OCI-M2 (cell line): ENCODE data around the gene SPEN.

Source experiments
- DNase-seq: peaks from one replicate; lab custom pipeline; 2025; ENCODE audit not compliant: unreplicated experiment; lab: John Stamatoyannopoulos, UW

The SPEN gene

GRCh38 chr1:15946571-15947381 is 99.3 kb downstream of the SPEN start:
- DNase-seq, result no peak

DNA sequence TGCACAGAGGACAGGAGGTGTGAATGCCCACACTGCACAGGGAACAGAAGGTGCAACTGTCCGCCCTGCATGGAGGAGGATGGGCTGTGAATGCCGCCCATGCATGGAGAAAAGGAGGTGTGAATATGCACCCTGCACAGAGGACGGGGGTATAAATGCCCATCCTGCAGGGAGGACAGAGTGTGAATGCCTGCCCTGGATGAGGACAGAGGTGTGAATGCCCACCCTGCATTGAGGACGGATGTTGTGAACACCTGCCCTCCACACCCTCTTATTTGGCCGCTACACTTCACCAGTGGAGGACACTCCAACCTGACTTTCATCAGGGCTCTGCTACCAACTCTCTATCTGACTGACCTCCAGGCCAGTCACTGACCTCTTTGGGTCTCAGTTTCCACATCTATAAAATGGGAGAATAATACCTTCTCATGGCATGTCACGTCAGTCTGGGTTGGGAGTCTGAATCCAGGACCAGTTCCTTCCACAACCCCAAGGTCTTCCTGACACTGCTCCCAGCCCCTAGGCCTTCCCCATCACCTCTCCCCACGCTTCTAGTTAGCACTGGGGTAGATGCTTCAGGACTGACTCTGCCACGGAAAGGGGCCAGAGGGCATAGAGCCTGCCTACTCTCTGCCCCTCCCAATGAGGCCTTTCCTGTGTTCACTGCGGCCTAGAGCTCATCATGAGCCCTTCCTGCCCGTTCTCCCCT is 100.0 kb downstream of the SPEN start:
- DNase-seq, result no peak

GRCh38 chr1:15948091-15948591 is 100.6 kb downstream of the SPEN start:
- DNase-seq, result no peak

- DNase-seq, result no peak
These were observed 101.3 kb downstream of the SPEN start for GRCh38 chr1:15948595-15949452.

GRCh38 chr1:15949453-15950245 is 102.1 kb downstream of the SPEN start:
- no peak for DNase-seq

GRCh38 chr1:15950302-15950701 is 102.8 kb downstream of the SPEN start:
- no peak for DNase-seq

GRCh38 chr1:15950763-15951295 is 103.3 kb downstream of the SPEN start:
- no peak for DNase-seq

- no peak for DNase-seq
These were observed 104.0 kb downstream of the SPEN start for GRCh38 chr1:15951341-15952153.

DNA sequence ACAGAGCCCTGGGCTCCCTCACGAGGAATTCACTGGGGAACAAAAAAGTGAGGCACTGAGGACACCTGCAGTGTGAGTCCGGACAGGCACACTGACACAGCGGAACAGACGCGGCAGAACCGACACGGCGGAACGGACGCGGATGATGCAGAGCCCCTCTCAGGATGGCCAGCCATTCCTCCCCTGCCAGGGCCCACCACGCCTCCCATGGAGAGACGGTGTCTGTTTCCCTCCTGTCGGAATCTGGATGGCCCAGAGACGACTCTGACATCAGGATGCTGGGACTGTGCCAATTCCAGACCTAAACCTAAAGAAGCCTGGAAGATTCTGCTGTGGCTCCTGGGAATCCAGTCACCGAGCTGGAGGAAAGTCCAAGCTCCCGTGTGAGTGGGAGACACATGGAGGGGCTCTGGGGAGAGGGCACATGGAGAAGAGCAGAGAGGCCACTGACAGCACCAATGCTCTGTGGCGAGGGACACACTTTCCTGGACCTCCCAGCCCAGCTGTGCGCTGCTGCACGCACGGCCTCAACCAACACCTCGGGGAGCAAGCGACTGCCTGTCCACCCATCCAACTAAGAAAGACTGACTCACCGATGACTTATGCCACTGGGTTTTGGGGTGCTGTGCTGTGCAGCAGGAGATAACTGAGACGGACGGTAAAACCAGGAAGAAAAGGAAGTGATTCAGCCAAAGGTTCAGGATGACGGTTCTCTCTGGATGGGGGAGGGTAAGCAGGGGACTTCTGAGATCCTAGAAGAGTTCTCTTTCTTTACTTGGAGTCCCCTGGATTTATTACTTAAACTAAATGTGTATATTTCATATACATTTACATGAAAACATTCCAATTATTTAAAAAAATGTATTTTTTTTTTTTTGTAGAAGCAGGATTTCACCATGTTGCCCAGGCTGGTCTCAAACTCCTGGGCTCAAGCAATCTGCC is 105.1 kb downstream of the SPEN start:
- peak; percentile 4 for DNase-seq

- DNase-seq, result no peak
These were observed 105.8 kb downstream of the SPEN start for GRCh38 chr1:15953294-15953771.

- DNase-seq, result no peak
These were observed 106.3 kb downstream of the SPEN start for GRCh38 chr1:15953791-15954241.

DNA sequence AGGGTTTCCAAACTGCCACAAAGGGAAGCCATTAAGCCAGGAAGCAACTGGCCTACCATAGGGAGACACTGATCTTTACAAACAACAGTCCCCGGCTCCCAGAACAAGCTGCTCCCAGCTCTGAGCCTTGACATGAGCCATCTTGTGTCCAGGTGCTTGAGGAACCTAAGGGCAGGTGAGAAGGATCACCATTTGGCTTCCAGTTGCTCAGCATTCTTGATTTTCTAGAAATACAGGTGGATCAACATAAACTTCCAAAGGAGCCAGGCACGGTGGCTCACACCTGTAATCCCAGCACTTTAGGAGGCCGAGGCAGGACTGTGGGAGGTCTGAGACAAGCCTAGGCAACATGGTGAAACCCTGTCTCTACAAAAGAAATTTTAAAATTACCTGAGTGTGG is 106.8 kb downstream of the SPEN start:
- no peak for DNase-seq

DNA sequence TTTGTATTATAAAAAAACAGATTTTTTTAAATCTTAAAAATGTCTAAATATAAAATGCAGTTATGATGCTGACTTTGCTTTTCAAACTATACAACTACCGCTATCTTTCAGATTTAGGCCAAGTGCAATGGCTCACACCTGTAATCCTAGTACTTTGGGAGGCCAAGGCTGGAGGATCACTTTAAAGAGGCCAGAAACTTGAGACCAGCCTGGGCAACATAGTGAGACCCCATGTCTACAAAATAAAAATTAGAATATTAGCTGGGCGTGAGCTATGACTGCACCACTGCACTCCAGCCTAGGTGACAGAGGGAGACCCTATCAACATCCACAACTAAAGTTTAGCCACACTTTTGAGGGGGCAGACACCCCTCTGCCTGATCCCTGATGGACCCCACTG is 108.0 kb downstream of the SPEN start:
- no peak for DNase-seq

DNA sequence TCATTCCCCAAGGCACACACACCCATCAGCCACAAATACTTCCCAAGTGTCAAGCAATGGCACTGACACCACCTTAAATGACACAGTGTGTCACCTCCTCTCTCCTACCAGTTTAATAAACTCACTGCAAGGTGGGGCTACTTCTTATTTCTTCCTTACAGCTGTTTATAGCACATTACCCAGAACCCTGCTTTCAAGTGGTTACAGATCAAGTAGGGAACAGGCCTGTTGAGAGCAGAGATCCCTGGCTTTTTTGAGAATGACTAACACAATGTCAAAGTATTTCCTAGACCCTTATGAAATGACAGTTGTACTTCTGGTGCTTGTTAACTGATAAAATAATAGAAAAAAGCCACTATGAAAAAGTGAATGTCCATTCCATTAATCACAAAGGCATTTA is 108.6 kb downstream of the SPEN start:
- no peak for DNase-seq

DNA sequence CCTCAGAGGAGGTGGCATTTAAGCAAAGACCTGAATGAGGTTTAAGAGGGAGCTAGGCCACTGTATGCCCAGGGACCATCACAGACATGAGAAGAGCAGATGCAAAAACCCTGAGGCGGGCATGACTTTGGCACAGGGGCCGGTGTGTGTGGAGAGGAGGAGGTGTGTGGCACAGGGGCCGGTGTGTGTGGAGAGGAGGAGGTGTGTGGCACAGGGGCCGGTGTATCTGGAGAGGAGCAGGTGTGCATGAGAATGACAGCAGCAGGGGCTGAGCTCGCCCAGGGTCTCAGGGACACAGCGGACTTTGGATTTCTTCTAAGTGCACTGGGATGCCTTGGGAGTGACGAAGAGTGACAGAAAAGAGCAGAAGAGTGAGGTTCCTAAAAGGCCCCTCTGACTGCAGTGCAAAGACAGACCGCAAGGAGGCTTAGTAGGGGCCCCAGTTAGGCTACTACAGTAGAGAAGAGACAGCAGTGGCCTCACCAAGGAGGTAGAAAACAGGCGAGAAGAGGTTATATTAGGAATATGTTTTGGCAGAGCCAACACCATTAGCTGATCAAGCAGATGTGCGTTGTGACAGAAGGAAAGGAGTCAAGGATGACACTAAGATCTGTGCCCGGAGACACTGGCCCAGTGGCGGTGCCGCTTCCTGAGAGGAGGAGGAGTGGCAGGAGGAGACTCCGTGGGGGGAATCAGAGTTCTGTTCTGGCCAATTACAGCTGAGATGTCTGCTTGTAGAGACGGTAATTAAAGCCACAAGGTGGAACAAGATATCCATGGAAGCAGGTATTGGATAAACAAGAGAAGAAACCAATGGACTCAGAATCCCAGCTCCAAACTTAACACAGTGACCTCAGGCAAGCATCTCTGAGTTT is 110.0 kb downstream of the SPEN start:
- no peak for DNase-seq

DNA sequence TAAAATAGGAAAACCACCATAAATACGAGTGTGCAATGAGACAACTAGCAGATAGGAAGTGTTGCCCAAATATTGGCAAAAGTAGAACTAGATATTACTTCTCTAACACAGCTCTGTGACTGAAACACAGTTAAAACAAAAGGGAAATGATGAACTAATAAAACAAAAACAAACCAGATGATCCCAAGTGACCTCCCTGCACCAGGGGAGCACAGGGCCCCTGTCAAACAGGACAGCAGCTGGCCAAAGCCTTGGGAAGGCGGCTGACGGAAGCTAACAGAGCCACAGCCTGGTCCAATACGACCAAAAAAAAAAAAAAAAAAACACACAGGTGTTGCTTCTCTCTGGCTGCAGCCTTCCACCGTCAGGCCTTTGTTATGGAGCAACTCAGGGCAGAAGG is 110.6 kb downstream of the SPEN start:
- DNase-seq, result no peak

DNA sequence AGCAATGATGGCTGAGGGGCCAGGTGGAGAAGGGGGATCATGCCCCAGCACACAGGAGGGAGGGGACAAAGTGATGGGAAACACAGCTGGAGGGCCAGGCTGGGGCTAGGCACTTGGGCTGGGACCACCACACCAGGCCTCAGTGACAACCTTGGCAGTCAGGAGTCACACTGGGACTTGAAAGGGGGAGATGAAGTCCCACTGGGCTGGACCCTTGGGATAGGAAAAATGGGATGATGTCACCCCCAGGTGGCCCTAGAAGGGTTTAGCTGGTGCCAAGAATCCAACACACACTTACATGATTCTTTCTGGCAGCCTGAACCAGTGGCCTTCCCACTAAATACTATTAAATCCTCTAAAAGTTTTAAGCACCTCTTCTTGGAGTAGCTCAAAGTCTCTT is 111.3 kb downstream of the SPEN start:
- DNase-seq, result no peak
